ENCODE results near the gene FBLN2.

DNA sequence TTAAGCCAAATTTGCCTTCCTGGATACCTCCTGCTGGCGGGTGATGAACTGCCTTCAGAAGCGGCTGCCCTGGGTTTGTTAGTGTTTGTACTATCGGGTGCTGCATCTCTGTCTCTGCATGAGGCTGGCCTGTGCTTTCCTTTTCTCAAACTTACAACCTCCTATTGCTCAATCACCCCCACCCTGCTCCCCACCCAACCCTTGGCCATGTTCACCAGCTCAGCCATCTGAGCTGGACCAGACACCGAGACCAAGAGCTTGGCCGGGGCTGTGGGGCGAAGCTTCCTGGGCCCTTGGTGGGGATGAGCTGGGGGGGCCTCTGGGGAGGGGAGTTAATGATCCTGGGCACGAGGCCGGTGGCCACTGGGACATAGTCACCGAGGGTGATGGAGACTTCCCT lies 16.8 kb upstream of the FBLN2 start:
- TF ChIP-seq, protein P1, sequence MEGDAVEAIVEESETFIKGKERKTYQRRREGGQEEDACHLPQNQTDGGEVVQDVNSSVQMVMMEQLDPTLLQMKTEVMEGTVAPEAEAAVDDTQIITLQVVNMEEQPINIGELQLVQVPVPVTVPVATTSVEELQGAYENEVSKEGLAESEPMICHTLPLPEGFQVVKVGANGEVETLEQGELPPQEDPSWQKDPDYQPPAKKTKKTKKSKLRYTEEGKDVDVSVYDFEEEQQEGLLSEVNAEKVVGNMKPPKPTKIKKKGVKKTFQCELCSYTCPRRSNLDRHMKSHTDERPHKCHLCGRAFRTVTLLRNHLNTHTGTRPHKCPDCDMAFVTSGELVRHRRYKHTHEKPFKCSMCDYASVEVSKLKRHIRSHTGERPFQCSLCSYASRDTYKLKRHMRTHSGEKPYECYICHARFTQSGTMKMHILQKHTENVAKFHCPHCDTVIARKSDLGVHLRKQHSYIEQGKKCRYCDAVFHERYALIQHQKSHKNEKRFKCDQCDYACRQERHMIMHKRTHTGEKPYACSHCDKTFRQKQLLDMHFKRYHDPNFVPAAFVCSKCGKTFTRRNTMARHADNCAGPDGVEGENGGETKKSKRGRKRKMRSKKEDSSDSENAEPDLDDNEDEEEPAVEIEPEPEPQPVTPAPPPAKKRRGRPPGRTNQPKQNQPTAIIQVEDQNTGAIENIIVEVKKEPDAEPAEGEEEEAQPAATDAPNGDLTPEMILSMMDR (conservative IDR thresholded peaks at IDR 0.05; ENCODE audit: low read depth, low read length): no peak
- TF ChIP-seq SMC3 (IDR thresholded peaks at IDR 0.05; ENCODE audit: low read depth, low read length) (no peak), POLR2A (IDR thresholded peaks at IDR 0.05; ENCODE audit: low read depth, low read length) (no peak), USF2 (IDR thresholded peaks at IDR 0.05; ENCODE audit: low read depth, low read length) (no peak), MXI1 (IDR thresholded peaks at IDR 0.05; ENCODE audit: borderline replicate concordance, low read depth, low read length) (no peak)

All from IMR-90 (cell line).